HepG2 (cell line): ENCODE measurements around the gene SLC35F6. TPM values are rescaled to one million over a fixed set of nuclear protein-coding genes. Genes with fewer than 3 reads are reported as not detected.

ENCODE experiments used
- AKAP8 ChIP-seq: sonication (generic); formaldehyde crosslinking; IDR thresholded peaks from 2 replicates; pipeline ENCODE4 v1.5.1; 2020; ENCODE audit warnings: mild to moderate bottlenecking, missing genetic modification reagents
- ATM ChIP-seq: fragments of 450-650 bp; IDR thresholded peaks from 2 replicates; pipeline ENCODE4 v1.7.1; 2017; ENCODE audit warnings: mild to moderate bottlenecking, borderline replicate concordance
- BCLAF1 ChIP-seq: fragments of 450-650 bp; IDR thresholded peaks from 2 replicates; pipeline ENCODE4 v1.6.1; 2017; ENCODE audit warnings: mild to moderate bottlenecking
- CEBPB ChIP-seq: IDR thresholded peaks from 2 replicates; pipeline ENCODE4 v1.6.1; 2011; ENCODE audit warnings: low read depth, low read length, improper control_type of control experiment, borderline replicate concordance
- CREB3 ChIP-seq: sonication (generic); formaldehyde crosslinking; IDR thresholded peaks from 2 replicates; pipeline ENCODE4 v1.5.0; 2020; ENCODE audit warnings: missing genetic modification reagents
- HNRNPL ChIP-seq: fragments of 200-400 bp; formaldehyde crosslinking; IDR thresholded peaks from 2 replicates; pipeline ENCODE4 v1.6.1; 2017; ENCODE audit warnings: mild to moderate bottlenecking, low read depth, low read length
- IKZF1 ChIP-seq: fragments of 450-650 bp; IDR thresholded peaks from 2 replicates; pipeline ENCODE4 v1.7.1; 2016
- MEIS2 ChIP-seq: sonication (generic); formaldehyde crosslinking; IDR thresholded peaks from 2 replicates; pipeline ENCODE4 v1.9.0; 2021; ENCODE audit warnings: mild to moderate bottlenecking, missing genetic modification reagents
- NFIB ChIP-seq: sonication (generic); formaldehyde crosslinking; IDR thresholded peaks from 2 replicates; pipeline ENCODE4 v1.9.0; 2021; ENCODE audit warnings: missing genetic modification reagents, mild to moderate bottlenecking, borderline replicate concordance
- NFKBIZ ChIP-seq: IDR thresholded peaks from 2 replicates; pipeline ENCODE4 v1.6.1; 2018; ENCODE audit warnings: missing genetic modification reagents, missing compliant biosample characterization
- NR1H2 ChIP-seq: sonication (generic); formaldehyde crosslinking; IDR thresholded peaks from 2 replicates; pipeline ENCODE4 v1.8.1; 2022; ENCODE audit warnings: low read depth, missing genetic modification reagents, borderline replicate concordance
- PCBP2 ChIP-seq: fragments of 200-400 bp; formaldehyde crosslinking; optimal IDR thresholded peaks from 2 replicates; pipeline ENCODE3; 2018; ENCODE audit warnings: low read length, low read depth; ENCODE audit not compliant: poor library complexity, severe bottlenecking
- PPARG ChIP-seq: conservative IDR thresholded peaks from 2 replicates; pipeline ENCODE4 v1.6.1; 2016; ENCODE audit warnings: missing biosample characterization, missing genetic modification reagents
- SRF ChIP-seq: IDR thresholded peaks from 2 replicates; pipeline ENCODE4 v1.6.1; 2011; ENCODE audit warnings: mild to moderate bottlenecking, low read depth, low read length, moderate library complexity
- TERF1 ChIP-seq: sonication (generic); formaldehyde crosslinking; IDR thresholded peaks from 2 replicates; pipeline ENCODE4 v1.8.0; 2022; ENCODE audit warnings: mild to moderate bottlenecking, missing genetic modification reagents, moderate library complexity
- TFAP4 ChIP-seq: sonication (generic); IDR thresholded peaks from 2 replicates; pipeline ENCODE4 v1.6.1; 2016; ENCODE audit warnings: low read depth, borderline replicate concordance
- TFE3 ChIP-seq: IDR thresholded peaks from 2 replicates; pipeline ENCODE4 v1.6.1; 2016
- TGIF2 ChIP-seq: IDR thresholded peaks from 2 replicates; pipeline ENCODE4 v1.6.1; 2016; ENCODE audit warnings: control low read depth, missing compliant biosample characterization
- ZNF354B ChIP-seq: sonication (generic); formaldehyde crosslinking; IDR thresholded peaks from 2 replicates; pipeline ENCODE4 v1.8.0; 2022; ENCODE audit warnings: mild to moderate bottlenecking, missing genetic modification reagents
- ZNF44 ChIP-seq: sonication (generic); formaldehyde crosslinking; IDR thresholded peaks from 2 replicates; pipeline ENCODE4 v1.5.1; 2020; ENCODE audit warnings: mild to moderate bottlenecking, missing genetic modification reagents
- ZNF496 ChIP-seq: sonication (generic); formaldehyde crosslinking; IDR thresholded peaks from 2 replicates; pipeline ENCODE4 v1.8.1; 2023; ENCODE audit warnings: mild to moderate bottlenecking, moderate library complexity, missing genetic modification reagents; ENCODE audit not compliant: insufficient replicate concordance
- polyA plus RNA-seq, 8 experiments: library from polyadenylated mRNA; depleted of rRNA in 3 of 8; stranded (reverse) in 7 of 8; unstranded in 1 of 8; fragments of >200 nt; fragmentation: Illumina TruSeq in 4 of 8; extraction: Trizol in 4 of 8; gene quantifications; 2 replicates each; pipeline versions ENCODE4 v1.2.1 to v1.2.3, GENCODE V29; 2011 to 2016; ENCODE audit warnings: low read depth in 4 of 8, missing spikeins in 1 of 8, mixed read lengths in 1 of 8; ENCODE audit not compliant: insufficient read depth in 1 of 8
- total RNA-seq, 5 experiments: library from RNA; depleted of rRNA; stranded (reverse); fragments of >200 nt; fragmentation: Illumina TruSeq; extraction: Trizol; gene quantifications; 2 replicates each; pipeline ENCODE4 v1.2.3, GENCODE V29; 2016; ENCODE audit warnings: low read depth in 1 of 5

SLC35F6 gene
- total and polyA plus RNA-seq, 2 of the 13 experiments (the other 11 are each of a cell fraction or from before 2014, with no cell fraction given) = 15.2 to 21.2 TPM

- TF ChIP-seq SRF = no peak
- no peak for TF ChIP-seq NR1H2 (CRISPR knock-in tag)
- no peak for TF ChIP-seq ZNF496 (CRISPR knock-in tag)
- TF ChIP-seq PCBP2 = no peak
- no peak for TF ChIP-seq ZNF354B (CRISPR knock-in tag)
- no peak for TF ChIP-seq NFIB (CRISPR knock-in tag)
- TF ChIP-seq ATM = no peak
- TF ChIP-seq BCLAF1 = no peak
- TF ChIP-seq NFKBIZ (CRISPR knock-in tag) = no peak
- no peak for TF ChIP-seq ZNF44 (CRISPR knock-in tag)
- TF ChIP-seq TERF1 = no peak
- no peak for TF ChIP-seq TGIF2 (CRISPR knock-in tag)
- peak; percentile 98 for TF ChIP-seq PPARG (CRISPR knock-in tag)
- no peak; the same call in 1 of the 2 replicates for TF ChIP-seq TFAP4
- TF ChIP-seq CREB3 (CRISPR knock-in tag) = no peak
- TF ChIP-seq MEIS2 = no peak
- TF ChIP-seq IKZF1 = no peak
- TF ChIP-seq TFE3 (CRISPR knock-in tag) = peak; percentile 60; the same call in 1 of the 2 replicates
- TF ChIP-seq CEBPB = no peak
- TF ChIP-seq AKAP8 (CRISPR knock-in tag) = no peak
- 0 out of 2 replicates have a peak, but pooled peaks have one; percentile 40 for TF ChIP-seq HNRNPL
Measured at GRCh38 chr2:26735883-26736588, 28.0 kb upstream of the SLC35F6 start (continued).
